ENCODE data around the gene RNF130.
"Not testable (repeated sequence)": the region's sequence is repeated elsewhere in the genome, so short reads cannot be mapped to it uniquely, and the experiment has no call there.

The RNF130 gene

GRCh38 chr5:180013678-180014077 is 57.9 kb downstream of the RNF130 start:
- no peak for DNase-seq

GRCh38 chr5:180012316-180012715 is 59.2 kb downstream of the RNF130 start:
- no peak for DNase-seq

GRCh38 chr5:180010636-180011035 is 60.9 kb downstream of the RNF130 start:
- no peak for DNase-seq

- DNase-seq, result no peak
Measured at GRCh38 chr5:180009581-180009980, 62.0 kb downstream of the RNF130 start.

GRCh38 chr5:180008433-180008832 is 63.1 kb downstream of the RNF130 start:
- no peak for DNase-seq

- DNase-seq, result no peak
Measured at GRCh38 chr5:180007582-180007981, 64.0 kb downstream of the RNF130 start.

- DNase-seq, result no peak
Measured at GRCh38 chr5:180006141-180006540, 65.4 kb downstream of the RNF130 start.

- DNase-seq, result no peak
Measured at GRCh38 chr5:180003127-180003526, 68.4 kb downstream of the RNF130 start.

- no peak for DNase-seq
Measured at GRCh38 chr5:180001742-180002141, 69.8 kb downstream of the RNF130 start.

GRCh38 chr5:180001136-180001535 is 70.4 kb downstream of the RNF130 start:
- DNase-seq, result no peak

- no peak for DNase-seq
Measured at GRCh38 chr5:179998485-179998884, 73.1 kb downstream of the RNF130 start.

GRCh38 chr5:179994583-179995323 is 76.8 kb downstream of the RNF130 start:
- peak; percentile 36 for DNase-seq

GRCh38 chr5:179992855-179993254 is 78.7 kb downstream of the RNF130 start:
- DNase-seq, result not testable (repeated sequence)

GRCh38 chr5:179991106-179991505 is 80.5 kb downstream of the RNF130 start:
- DNase-seq, result peak; percentile 63

GRCh38 chr5:179990525-179990924 is 81.0 kb downstream of the RNF130 start:
- DNase-seq, result not testable (repeated sequence)

GRCh38 chr5:179986328-179986727 is 85.2 kb downstream of the RNF130 start:
- peak; percentile 21 for DNase-seq

- no peak for DNase-seq
Measured at GRCh38 chr5:179981636-179982035, 89.9 kb downstream of the RNF130 start.

- DNase-seq, result no peak
Measured at GRCh38 chr5:179980767-179981166, 90.8 kb downstream of the RNF130 start.

- no peak for DNase-seq
Measured at GRCh38 chr5:179978792-179979191, 92.8 kb downstream of the RNF130 start.

GRCh38 chr5:179975713-179976134 is 95.8 kb downstream of the RNF130 start:
- no peak for DNase-seq

GRCh38 chr5:179974946-179975712 is 96.4 kb downstream of the RNF130 start:
- peak; percentile 53 for DNase-seq

GRCh38 chr5:179974246-179974945 is 97.2 kb downstream of the RNF130 start:
- no peak for DNase-seq

- DNase-seq, result no peak
Measured at GRCh38 chr5:179973391-179973790, 98.2 kb downstream of the RNF130 start.

- no peak for DNase-seq
Measured at GRCh38 chr5:179969110-179969509, 102.4 kb downstream of the RNF130 start.
